IPS DF 19.7 (cell line): Measurements from ENCODE around the gene NAALADL2.
"Not testable (repeated sequence)": the region's sequence is repeated elsewhere in the genome, so short reads cannot be mapped to it uniquely, and the experiment has no call there.

Experiments used
- DNase-seq: peaks from one replicate; pipeline ENCODE4 v3.0.0-alpha.2; 2013; ENCODE audit warnings: low read depth, low spot score

Gene NAALADL2

GRCh38 chr3:175129571-175129970, 270.4 kb downstream of the NAALADL2 start:
- no peak for DNase-seq

- DNase-seq, result not testable (repeated sequence)
These were observed 272.7 kb downstream of the NAALADL2 start for GRCh38 chr3:175131866-175132265.

DNA sequence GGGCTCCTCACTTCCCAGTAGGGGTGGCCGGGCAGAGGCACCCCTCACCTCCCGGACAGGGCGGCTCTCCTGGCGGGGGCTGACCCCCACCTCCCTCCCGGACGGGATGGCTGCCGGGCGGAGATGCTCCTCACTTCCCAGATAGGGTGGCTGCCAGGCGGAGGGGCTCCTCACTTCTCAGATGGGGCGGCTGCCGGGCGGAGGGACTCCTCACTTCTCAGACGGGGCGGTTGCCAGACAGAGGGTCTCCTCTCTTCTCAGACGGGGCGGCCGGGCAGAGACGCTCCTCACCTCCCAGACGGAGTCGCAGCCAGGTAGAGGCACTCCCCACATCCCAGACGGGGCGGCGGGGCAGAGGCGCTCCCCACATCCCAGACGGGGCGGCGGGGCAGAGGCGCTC, 273.6 kb downstream of the NAALADL2 start:
- DNase-seq, result not testable (repeated sequence)

GRCh38 chr3:175144368-175144767, 285.2 kb downstream of the NAALADL2 start:
- DNase-seq, result no peak

DNA sequence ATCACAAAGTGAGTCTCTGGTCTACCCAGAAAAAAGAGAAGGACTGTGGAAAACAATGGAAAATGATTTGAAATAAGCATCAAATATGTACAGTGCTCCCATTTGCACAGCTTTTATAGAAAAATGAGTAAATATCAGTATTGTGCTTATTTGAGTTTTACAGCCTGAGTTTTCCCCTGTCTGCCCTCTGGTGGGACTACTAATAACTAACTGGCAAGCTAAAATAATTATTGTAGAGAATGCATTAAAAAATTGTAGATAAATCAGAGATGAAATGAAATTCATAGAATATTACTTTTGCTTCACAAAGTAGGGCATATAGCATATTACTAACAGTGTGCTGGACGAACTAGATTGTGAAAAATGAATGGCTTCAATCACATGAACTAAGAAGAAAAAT, 287.1 kb downstream of the NAALADL2 start:
- DNase-seq, result no peak

DNA sequence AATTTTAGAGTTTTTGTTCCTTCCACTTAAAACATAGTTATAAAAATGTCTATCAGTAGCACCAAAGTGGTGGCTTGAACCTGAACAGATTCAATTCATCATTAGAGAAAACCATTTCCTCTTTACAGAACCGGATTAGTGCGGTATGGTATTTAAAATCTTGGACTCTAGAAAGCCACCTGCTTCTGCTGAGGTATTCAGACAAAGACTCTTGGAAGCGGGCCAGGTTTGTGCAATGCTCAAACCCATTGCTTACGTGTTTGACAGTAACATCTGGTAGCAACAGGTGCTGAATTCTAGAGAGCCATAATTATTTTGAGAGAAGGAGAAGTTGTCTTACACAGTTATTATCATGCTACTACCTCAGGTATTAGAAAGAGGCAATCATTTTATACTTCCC, 290.5 kb downstream of the NAALADL2 start:
- DNase-seq, result no peak

DNA sequence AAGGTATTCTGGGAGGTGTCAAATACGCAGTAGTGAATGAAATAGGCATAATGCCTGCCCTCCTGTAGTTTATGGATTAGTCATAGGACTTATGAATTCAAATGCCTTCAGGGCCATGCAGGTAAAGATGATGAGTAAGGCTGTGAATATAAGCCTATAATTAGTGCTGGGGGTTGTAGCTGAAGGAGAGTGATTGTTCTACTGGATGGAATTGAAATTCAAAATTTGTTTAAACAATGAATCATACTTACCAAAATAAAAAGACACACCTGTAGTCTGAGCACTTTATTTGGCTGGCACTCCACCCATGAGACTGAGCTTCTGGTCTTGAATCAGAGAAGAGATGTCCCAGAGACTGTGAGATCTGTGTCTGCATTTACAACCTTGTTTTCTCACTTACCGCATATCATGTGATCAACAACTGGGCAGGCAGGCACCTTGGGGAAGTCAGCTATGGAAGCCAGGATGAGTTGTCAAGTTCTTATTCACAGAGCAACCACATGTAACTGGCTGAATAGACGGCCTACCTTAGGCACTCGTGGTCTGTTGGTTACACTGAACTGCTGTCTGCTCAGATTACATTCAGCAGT, 291.8 kb downstream of the NAALADL2 start:
- DNase-seq, result no peak

DNA sequence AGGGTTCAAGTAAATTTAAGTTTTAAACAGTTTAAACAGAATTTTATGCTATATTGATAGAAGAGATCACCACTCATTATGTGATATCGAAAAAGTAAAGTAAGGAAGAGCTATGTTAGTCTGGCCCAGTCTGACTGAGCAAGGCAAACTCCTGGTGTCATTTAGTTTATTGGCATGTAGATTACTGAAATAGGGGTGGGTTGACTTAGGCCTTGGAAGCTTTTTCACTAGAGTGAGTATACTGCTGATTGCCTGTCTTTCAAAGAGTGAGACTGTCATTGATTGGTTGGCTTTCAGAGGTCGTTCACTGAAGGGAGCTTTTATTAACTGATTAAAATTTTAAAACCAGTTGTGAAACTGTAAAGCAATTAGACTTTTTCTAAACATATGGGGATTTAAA, 294.5 kb downstream of the NAALADL2 start:
- DNase-seq, result no peak

GRCh38 chr3:175155172-175155571, 296.0 kb downstream of the NAALADL2 start:
- DNase-seq, result no peak

- no peak for DNase-seq
These were observed 300.1 kb downstream of the NAALADL2 start for GRCh38 chr3:175159202-175159601.

GRCh38 chr3:175161291-175161690, 302.2 kb downstream of the NAALADL2 start:
- no peak for DNase-seq

- DNase-seq, result no peak
These were observed 304.6 kb downstream of the NAALADL2 start for GRCh38 chr3:175163686-175164085.

DNA sequence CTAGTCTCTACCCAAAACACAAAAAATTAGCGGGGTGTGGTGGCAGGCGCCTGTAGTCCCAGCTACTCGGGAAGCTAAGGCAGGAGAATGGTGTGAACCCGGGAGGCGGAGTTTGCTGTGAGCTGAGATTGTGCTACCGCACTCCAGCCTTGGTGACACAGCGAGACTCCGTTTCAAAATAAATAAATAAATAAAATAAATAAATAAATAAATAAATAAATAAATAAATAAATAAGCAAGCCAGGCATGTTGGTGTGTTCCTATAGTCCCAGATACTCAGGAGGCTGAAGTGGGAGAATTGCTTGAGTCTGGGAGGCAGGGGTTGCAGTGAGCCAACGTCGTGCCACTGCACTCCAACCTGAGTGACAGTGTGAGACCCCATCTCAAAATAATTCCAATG, 314.0 kb downstream of the NAALADL2 start:
- DNase-seq, result not testable (repeated sequence)

- no peak for DNase-seq
These were observed 317.4 kb downstream of the NAALADL2 start for GRCh38 chr3:175176556-175176955.

- no peak for DNase-seq
These were observed 319.9 kb downstream of the NAALADL2 start for GRCh38 chr3:175179055-175179454.

DNA sequence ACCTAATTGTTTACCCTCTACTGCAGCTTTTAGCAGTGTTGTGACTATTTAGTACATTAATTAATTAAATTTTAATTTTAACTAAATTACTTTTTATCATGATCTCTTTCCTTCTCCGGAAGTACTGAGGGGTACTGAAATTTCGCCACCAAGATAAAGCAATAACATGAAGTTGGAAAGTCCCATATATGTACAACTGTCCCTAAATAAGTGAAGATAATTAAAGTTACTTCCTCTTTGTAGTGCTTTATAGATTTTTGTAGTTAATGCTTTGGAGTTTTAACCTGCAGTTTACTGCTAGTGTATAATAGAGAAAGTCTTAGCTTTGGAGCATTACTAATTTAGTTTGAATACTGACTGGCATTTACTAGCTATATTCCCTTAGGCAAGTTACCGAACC, 325.3 kb downstream of the NAALADL2 start:
- no peak for DNase-seq

GRCh38 chr3:175185903-175186302, 326.8 kb downstream of the NAALADL2 start:
- no peak for DNase-seq

GRCh38 chr3:175186511-175186910, 327.4 kb downstream of the NAALADL2 start:
- DNase-seq, result no peak

DNA sequence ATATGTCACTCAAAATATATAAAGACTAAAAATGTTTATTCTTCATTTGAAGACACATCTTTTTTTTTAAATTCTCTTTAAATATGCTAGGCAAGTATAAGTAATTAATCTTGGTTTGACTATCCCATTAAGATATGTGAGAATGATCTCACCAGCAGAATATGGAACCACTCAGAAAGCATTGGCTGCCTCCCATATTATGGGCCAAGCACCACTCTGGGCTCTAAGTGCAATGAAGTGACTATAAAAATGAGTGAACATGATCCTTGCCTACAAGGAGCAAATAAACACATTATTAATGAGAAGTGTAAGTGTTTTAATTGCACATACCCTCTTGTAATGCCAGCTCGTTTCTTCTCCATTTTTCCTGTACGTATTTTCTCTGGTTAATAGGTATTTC, 328.5 kb downstream of the NAALADL2 start:
- DNase-seq, result no peak

DNA sequence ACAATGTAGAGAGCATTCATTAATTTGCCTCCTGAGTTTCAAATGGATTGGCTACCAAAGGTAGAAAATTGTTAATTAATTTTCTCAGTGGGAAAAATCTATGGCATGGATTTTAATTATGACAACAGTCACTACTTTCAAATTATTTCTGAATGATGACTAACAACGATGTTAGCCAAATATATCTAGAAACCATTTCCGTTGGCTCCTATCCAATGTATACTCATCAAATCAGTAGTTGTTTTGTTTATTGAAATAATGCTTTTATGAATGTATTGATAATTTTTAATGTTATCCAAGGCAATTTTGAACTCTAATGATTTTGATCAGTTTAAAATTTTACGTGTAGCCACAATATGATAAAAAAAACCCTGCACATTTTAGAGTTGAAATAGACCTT, 333.4 kb downstream of the NAALADL2 start:
- DNase-seq, result no peak

DNA sequence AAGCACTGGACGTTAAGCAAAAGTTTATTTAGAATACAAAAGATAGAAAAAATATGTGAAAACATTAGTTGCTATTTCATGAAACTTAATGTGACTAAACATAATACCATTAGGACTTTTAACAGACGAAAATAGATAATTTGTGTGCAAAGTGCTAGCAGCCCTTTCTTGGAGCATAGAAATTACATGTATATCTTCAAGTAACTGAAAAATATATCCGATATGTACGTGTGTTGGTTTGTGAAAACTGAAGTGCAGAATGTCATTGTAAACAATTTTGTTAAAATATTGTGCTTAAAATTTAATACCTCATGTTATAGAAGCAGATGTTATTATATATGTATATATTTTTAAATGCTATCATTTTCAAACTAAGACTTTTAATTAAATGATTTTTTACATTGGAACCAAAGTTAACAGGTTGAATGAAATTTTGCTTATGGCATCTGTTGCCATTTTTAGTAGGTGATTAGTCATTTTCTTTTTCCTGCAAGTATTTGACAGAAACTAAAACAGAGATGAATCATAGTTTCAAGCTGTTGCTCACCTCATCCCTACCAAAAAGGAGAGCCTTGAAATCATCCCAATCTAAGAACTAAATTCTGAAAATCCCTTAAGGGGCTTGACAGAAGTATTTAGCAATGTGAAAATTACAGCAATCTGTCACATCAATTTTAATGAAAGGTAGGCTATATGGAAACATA, 334.8 kb downstream of the NAALADL2 start:
- DNase-seq, result no peak

DNA sequence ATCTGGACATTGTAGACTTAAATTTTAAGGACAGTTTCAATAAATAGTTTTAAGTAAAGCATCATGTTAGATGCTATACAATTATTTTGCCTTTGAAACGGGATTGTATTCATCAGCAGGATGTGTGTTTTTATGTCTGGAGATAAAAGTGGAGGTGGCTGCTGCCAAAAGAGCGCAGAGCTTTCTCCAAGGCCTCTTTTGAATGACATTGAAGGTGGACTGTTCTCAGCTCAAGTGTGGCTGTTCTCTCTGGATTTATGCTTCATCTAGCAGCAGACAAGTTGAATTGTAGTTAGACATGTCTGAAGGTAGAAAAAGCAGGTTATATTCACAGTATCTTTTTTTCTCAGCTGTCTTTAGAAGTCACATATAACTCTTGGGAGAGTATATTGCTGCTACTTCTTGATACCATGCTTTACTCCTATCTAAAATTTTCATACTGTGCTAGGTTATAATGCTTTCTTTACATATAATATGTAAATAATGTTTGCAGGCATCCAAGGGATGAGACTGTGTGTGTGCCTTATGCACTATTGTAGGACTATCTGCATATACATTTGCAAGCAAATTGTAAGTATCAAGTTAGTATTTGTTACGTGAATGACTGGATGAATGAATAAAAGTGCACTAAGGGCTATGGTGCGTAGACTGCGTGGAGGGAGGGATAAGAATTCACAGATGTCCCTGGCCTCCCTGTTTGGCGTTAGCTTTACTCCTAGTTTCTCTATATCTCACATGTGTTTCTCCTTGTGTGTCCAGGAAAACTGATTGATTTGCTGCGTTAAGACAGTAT, 340.1 kb downstream of the NAALADL2 start:
- no peak for DNase-seq

DNA sequence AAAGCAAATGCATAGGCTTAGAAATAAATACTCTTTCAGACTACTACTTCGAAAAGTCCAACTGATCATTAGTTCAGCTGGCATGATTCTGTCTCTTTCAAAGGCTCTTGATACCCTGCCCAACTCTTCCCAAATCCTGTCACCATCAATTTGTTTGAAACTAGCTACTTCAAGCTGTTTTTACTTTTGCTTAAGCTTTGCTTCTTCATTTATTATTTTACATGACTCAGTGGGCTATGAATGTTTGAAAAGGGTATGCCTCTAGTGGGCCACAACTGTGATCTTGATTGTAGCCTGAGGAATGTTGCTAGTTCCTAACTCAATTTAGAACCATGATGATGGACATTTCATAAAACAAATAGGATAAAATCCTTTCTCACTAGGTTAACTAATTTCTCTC, 340.8 kb downstream of the NAALADL2 start:
- no peak for DNase-seq
